Naive thymus-derived CD4-positive, alpha-beta T cell (primary cell): Measurements from ENCODE around the gene CCDC112. TPM values are rescaled to one million over a fixed set of nuclear protein-coding genes. Genes with fewer than 3 reads are reported as not detected.

ENCODE experiments used
- ATAC-seq: fragments of 150-1000 bp; cut with Tn5 transposase; 2 replicates; pipeline ENCODE4 v1.10.0; 2021; ENCODE audit warnings: mild to moderate bottlenecking, moderate library complexity
- CTCF ChIA-PET: fragments of 350-600 bp; sonication (Branson Sonifier 250); formaldehyde crosslinking; loops from one replicate; lab custom pipeline; 2021; ENCODE audit warnings: antibody characterized with exemption; lab: Charles Lee
- POLR2A ChIA-PET: fragments of 350-600 bp; sonication (Branson Sonifier 250); formaldehyde crosslinking; loops from one replicate; lab custom pipeline; 2021; ENCODE audit warnings: antibody characterized with exemption, inconsistent platforms; lab: Charles Lee
- DNase-seq, 9 donors: peaks; one replicate each; pipeline versions ENCODE4 v3.0.0 to v3.0.0-alpha.2; 2020 to 2022; ENCODE audit warnings: mixed read lengths in 1 of 9
- H3K27ac ChIP-seq: one replicate; pipeline ENCODE4 v1.7.0; 2013; ENCODE audit warnings: mild to moderate bottlenecking, low read depth, low read length, moderate library complexity
- H3K27me3 ChIP-seq, 2 donors: one replicate each; pipeline ENCODE4 v1.7.0; 2013; ENCODE audit warnings: low read length in 2 of 2, mild to moderate bottlenecking in 2 of 2, moderate library complexity in 2 of 2; ENCODE audit not compliant: control insufficient read depth in 2 of 2, insufficient read depth in 2 of 2
- H3K36me3 ChIP-seq, 3 experiments: 1 replicate in 2 of 3; 2 replicates in 1 of 3; pipeline ENCODE4 v1.7.0; 2013; ENCODE audit warnings: low read length in 3 of 3, mild to moderate bottlenecking in 3 of 3, moderate library complexity in 1 of 3; ENCODE audit not compliant: insufficient read depth in 3 of 3, control insufficient read depth in 2 of 3
- H3K4me1 ChIP-seq, 2 donors: one replicate each; pipeline ENCODE4 v1.7.0; 2013; ENCODE audit warnings: low read length in 2 of 2, mild to moderate bottlenecking in 2 of 2, moderate library complexity in 1 of 2; ENCODE audit not compliant: control insufficient read depth in 2 of 2, insufficient read depth in 2 of 2
- H3K4me3 ChIP-seq: 2 replicates; pipeline ENCODE4 v1.7.0; 2013; ENCODE audit warnings: mild to moderate bottlenecking, low read length
- H3K9me3 ChIP-seq, 3 experiments: 1 replicate in 2 of 3; 2 replicates in 1 of 3; pipeline ENCODE4 v1.7.0; 2013; ENCODE audit warnings: low read length in 3 of 3; ENCODE audit not compliant: control insufficient read depth in 2 of 3
- H3K27ac Mint-ChIP-seq, 9 donors: one replicate each; pipeline ENCODE4 v1.8.0; 2020 to 2022; ENCODE audit warnings: mixed read lengths in 9 of 9, mild to moderate bottlenecking in 8 of 9, moderate library complexity in 5 of 9, inconsistent platforms in 2 of 9
- H3K27me3 Mint-ChIP-seq, 5 donors: one replicate each; pipeline ENCODE4 v1.8.0; 2021 to 2022; ENCODE audit warnings: mixed read lengths in 5 of 5, mild to moderate bottlenecking in 1 of 5
- H3K36me3 Mint-ChIP-seq, 5 donors: one replicate each; pipeline ENCODE4 v1.8.0; 2020 to 2022; ENCODE audit warnings: mixed read lengths in 5 of 5, mild to moderate bottlenecking in 3 of 5, inconsistent platforms in 1 of 5
- H3K4me1 Mint-ChIP-seq, 7 donors: one replicate each; pipeline ENCODE4 v1.8.0; 2020 to 2022; ENCODE audit warnings: mixed read lengths in 7 of 7, mild to moderate bottlenecking in 3 of 7, inconsistent platforms in 1 of 7
- H3K4me3 Mint-ChIP-seq, 10 donors: one replicate each; pipeline ENCODE4 v1.8.0; 2020 to 2022; ENCODE audit warnings: mild to moderate bottlenecking in 10 of 10, mixed read lengths in 10 of 10, moderate library complexity in 6 of 10, inconsistent platforms in 2 of 10
- H3K9me3 Mint-ChIP-seq, 11 donors: one replicate each; pipeline ENCODE4 v1.8.0; 2020 to 2022; ENCODE audit warnings: mixed read lengths in 11 of 11, mild to moderate bottlenecking in 4 of 11, inconsistent platforms in 1 of 11, moderate library complexity in 1 of 11
- intact Hi-C, 2 donors: fragments of 100-400 bp; cut with micrococcal nuclease; formaldehyde crosslinking; loops; one replicate each; pipeline ENCODE4 v1.15.1; 2023
- polyA plus RNA-seq, 2 donors: library from polyadenylated mRNA; unstranded; fragments of 300-500 nt; fragmentation: Illumina TruSeq; gene quantifications; one replicate each; pipeline ENCODE4 v1.2.3, GENCODE V29; 2021
- total RNA-seq, 6 experiments: library from RNA in 5 of 6; stranded (reverse) in 5 of 6; gene quantifications; 1 replicate in 5 of 6; 2 replicates in 1 of 6; pipeline ENCODE4 v1.2.3 and lab custom pipeline; 2021 to 2026

The CCDC112 gene
- total and polyA plus RNA-seq, 7 experiments from 2014 or later, result 0.51 to 8.5 (median 3.6) TPM

GRCh38 chr5:115320006-115320405 is 23.6 kb upstream of the CCDC112 start:
- POLR2A ChIA-PET, result no interaction called here
- H3K27ac Mint-ChIP-seq, result no peak overlapping the region
- peaks cover 0 to 2% (median 0%) of the 10 kb centered on the region in 11 donors for H3K9me3 Mint-ChIP-seq

GRCh38 chr5:115319007-115319406 is 22.6 kb upstream of the CCDC112 start:
- Histone ChIP-seq H3K4me1 (no peaks in the 10 kb centered on the region), H3K4me3 (no peak overlapping the region), H3K27ac (no peak overlapping the region), H3K36me3 (no peaks in the 10 kb centered on the region), H3K27me3 (peaks cover 0 to under 1% of the 10 kb centered on the region in 2 donors), H3K9me3 (no peaks in the 10 kb centered on the region)
- ATAC-seq (no peak), DNase-seq (no peak)
- POLR2A ChIA-PET, result no interaction called here
- no peak overlapping the region for H3K4me3 Mint-ChIP-seq
- H3K36me3 Mint-ChIP-seq, result no peaks in the 10 kb centered on the region
- no peaks in the 10 kb centered on the region for H3K4me1 Mint-ChIP-seq
- intact Hi-C loops, result no loop called here
- H3K9me3 Mint-ChIP-seq, result peaks cover 0 to 2% (median 0%) of the 10 kb centered on the region in 11 donors
- CTCF ChIA-PET, result interaction anchor here (0.9 kb wide), 1 partner anchor 13 kb away, joined by 3 read pairs; no protein-coding TSS in a partner anchor
- no peak overlapping the region for H3K27ac Mint-ChIP-seq
- peaks cover 28 to 56% (median 35%) of the 10 kb centered on the region in 5 donors for H3K27me3 Mint-ChIP-seq

More at GRCh38 chr5:115320006-115320405, 23.6 kb upstream of the CCDC112 start:
- H3K4me1 ChIP-seq, result no peaks in the 10 kb centered on the region
- no peak overlapping the region for H3K4me3 ChIP-seq
- ATAC-seq (no peak), DNase-seq (no peak)
- Mint-ChIP-seq H3K4me1 (no peaks in the 10 kb centered on the region), H3K4me3 (no peak overlapping the region), H3K36me3 (no peaks in the 10 kb centered on the region), H3K27me3 (peaks cover 28 to 61% (median 43%) of the 10 kb centered on the region in 5 donors)
- H3K27me3 ChIP-seq, result peaks cover 0 to 3% of the 10 kb centered on the region in 2 donors
- H3K27ac ChIP-seq, result no peak overlapping the region
- no peaks in the 10 kb centered on the region for H3K9me3 ChIP-seq
- CTCF ChIA-PET, result interaction anchor here (0.9 kb wide), 1 partner anchor 14 kb away, joined by 3 read pairs; no protein-coding TSS in a partner anchor
- no peaks in the 10 kb centered on the region for H3K36me3 ChIP-seq
- intact Hi-C loops, result no loop called here

GRCh38 chr5:115317736-115318135 is 21.3 kb upstream of the CCDC112 start:
- intact Hi-C loops, result no loop called here
- peaks cover 26 to 53% (median 30%) of the 10 kb centered on the region in 5 donors for H3K27me3 Mint-ChIP-seq

GRCh38 chr5:115317320-115317719 is 20.9 kb upstream of the CCDC112 start:
- DNase-seq, result no peak
- intact Hi-C loops, result no loop called here
- Histone ChIP-seq H3K4me3 (no peak overlapping the region), H3K27ac (no peak overlapping the region), H3K27me3 (no peaks in the 10 kb centered on the region), H3K36me3 (no peaks in the 10 kb centered on the region), H3K4me1 (no peaks in the 10 kb centered on the region), H3K9me3 (no peaks in the 10 kb centered on the region)
- Mint-ChIP-seq H3K27me3 (peaks cover 22 to 51% (median 26%) of the 10 kb centered on the region in 5 donors), H3K36me3 (no peaks in the 10 kb centered on the region), H3K27ac (no peak overlapping the region), H3K4me1 (no peaks in the 10 kb centered on the region), H3K4me3 (no peak overlapping the region), H3K9me3 (no peaks in the 10 kb centered on the region)
- ChIA-PET POLR2A (no interaction called here), CTCF (no interaction called here)
- no peak for ATAC-seq

More at GRCh38 chr5:115317736-115318135, 21.3 kb upstream of the CCDC112 start:
- H3K27ac ChIP-seq, result no peak overlapping the region
- no peaks in the 10 kb centered on the region for H3K4me1 Mint-ChIP-seq
- H3K4me3 ChIP-seq, result no peak overlapping the region
- ChIA-PET CTCF (interaction anchor here (0.7 kb wide), 1 partner anchor 258 kb away, joined by 5 read pairs; no protein-coding TSS in a partner anchor), POLR2A (no interaction called here)
- H3K36me3 ChIP-seq, result no peaks in the 10 kb centered on the region
- ATAC-seq (no peak), DNase-seq (no peak)
- peaks cover 0 to 2% (median 0%) of the 10 kb centered on the region in 11 donors for H3K9me3 Mint-ChIP-seq
- no peak overlapping the region for H3K27ac Mint-ChIP-seq
- no peaks in the 10 kb centered on the region for H3K27me3 ChIP-seq
- no peak overlapping the region for H3K4me3 Mint-ChIP-seq
- H3K9me3 ChIP-seq, result no peaks in the 10 kb centered on the region
- no peaks in the 10 kb centered on the region for H3K36me3 Mint-ChIP-seq
- no peaks in the 10 kb centered on the region for H3K4me1 ChIP-seq

GRCh38 chr5:115313632-115314031 is 17.2 kb upstream of the CCDC112 start:
- H3K4me3 Mint-ChIP-seq, result no peak overlapping the region

GRCh38 chr5:115313052-115313451 is 16.6 kb upstream of the CCDC112 start:
- Mint-ChIP-seq H3K27ac (no peak overlapping the region), H3K36me3 (no peaks in the 10 kb centered on the region), H3K4me3 (no peak overlapping the region), H3K9me3 (no peaks in the 10 kb centered on the region), H3K4me1 (no peaks in the 10 kb centered on the region), H3K27me3 (peaks cover 15 to 48% (median 31%) of the 10 kb centered on the region in 5 donors)
- ChIA-PET POLR2A (no interaction called here), CTCF (interaction anchor here (9.3 kb wide), 1 partner anchor 260 kb away, joined by 159 read pairs; no protein-coding TSS in a partner anchor)
- no peaks in the 10 kb centered on the region for H3K9me3 ChIP-seq
- H3K4me1 ChIP-seq, result no peaks in the 10 kb centered on the region
- no peak overlapping the region for H3K4me3 ChIP-seq
- DNase-seq (no peak), ATAC-seq (no peak)
- intact Hi-C loops, result no loop called here
- H3K36me3 ChIP-seq, result no peaks in the 10 kb centered on the region
- H3K27me3 ChIP-seq, result no peaks in the 10 kb centered on the region
- no peak overlapping the region for H3K27ac ChIP-seq

More at GRCh38 chr5:115313632-115314031, 17.2 kb upstream of the CCDC112 start:
- H3K36me3 ChIP-seq, result no peaks in the 10 kb centered on the region
- H3K4me1 Mint-ChIP-seq, result no peaks in the 10 kb centered on the region
- no peak for ATAC-seq
- no peaks in the 10 kb centered on the region for H3K9me3 ChIP-seq
- no peaks in the 10 kb centered on the region for H3K27me3 ChIP-seq
- peaks cover 20 to 47% (median 33%) of the 10 kb centered on the region in 5 donors for H3K27me3 Mint-ChIP-seq
- DNase-seq, result no peak
- H3K36me3 Mint-ChIP-seq, result no peaks in the 10 kb centered on the region
- no peak overlapping the region for H3K27ac Mint-ChIP-seq
- no peaks in the 10 kb centered on the region for H3K9me3 Mint-ChIP-seq
- ChIA-PET POLR2A (no interaction called here), CTCF (no interaction called here)
- no peaks in the 10 kb centered on the region for H3K4me1 ChIP-seq
- intact Hi-C loops, result no loop called here
- no peak overlapping the region for H3K4me3 ChIP-seq
- no peak overlapping the region for H3K27ac ChIP-seq
